AG09319 (cell line): ENCODE results near the gene PRSS27.
"Not testable (repeated sequence)": the region's sequence is repeated elsewhere in the genome, so short reads cannot be mapped to it uniquely, and the experiment has no call there.

ENCODE experiments used
- DNase-seq: peaks from one replicate; pipeline ENCODE4 v3.0.0-alpha.2; 2010; ENCODE audit warnings: low read depth; ENCODE audit errors: extremely low read depth
- CTCF ChIP-seq: IDR thresholded peaks from 2 replicates; pipeline ENCODE4 v1.5.1; 2011; ENCODE audit warnings: low read depth, mild to moderate bottlenecking, inconsistent platforms, low read length, moderate library complexity

Gene PRSS27

GRCh38 chr16:2682209-2683021 is 37.6 kb downstream of the PRSS27 start, which contains the start of gene KCTD5:
Gene KCTD5 (plus strand): TSS chr16:2682523. CDS start chr16:2682549, 26 bp downstream.
- DNase-seq, result peak; percentile 86

GRCh38 chr16:2680360-2680759 is 39.7 kb downstream of the PRSS27 start:
- not testable (repeated sequence) for DNase-seq

More at GRCh38 chr16:2682209-2683021, 37.6 kb downstream of the PRSS27 start, which contains the start of gene KCTD5:
- TF ChIP-seq CTCF, result no peak

GRCh38 chr16:2679902-2680301 is 40.1 kb downstream of the PRSS27 start:
- not testable (repeated sequence) for DNase-seq

- DNase-seq, result not testable (repeated sequence)
Measured at GRCh38 chr16:2678206-2678965, 41.6 kb downstream of the PRSS27 start.

- DNase-seq, result not testable (repeated sequence)
Measured at GRCh38 chr16:2676937-2677336, 43.1 kb downstream of the PRSS27 start.

- no peak for DNase-seq
- no peak for TF ChIP-seq CTCF
Measured at GRCh38 chr16:2675714-2676113, 44.3 kb downstream of the PRSS27 start.

- TF ChIP-seq CTCF, result no peak
- DNase-seq, result no peak
Measured at GRCh38 chr16:2675021-2675420, 45.0 kb downstream of the PRSS27 start.

GRCh38 chr16:2673066-2673999 is 46.7 kb downstream of the PRSS27 start:
- DNase-seq, result peak; percentile 77
- no peak for TF ChIP-seq CTCF

GRCh38 chr16:2671741-2672140 is 48.3 kb downstream of the PRSS27 start:
- TF ChIP-seq CTCF, result no peak
- no peak for DNase-seq
